Measurements from ENCODE around the gene RIIAD1.
"Not testable (repeated sequence)": the region's sequence is repeated elsewhere in the genome, so short reads cannot be mapped to it uniquely, and the experiment has no call there.

Gene RIIAD1

DNA sequence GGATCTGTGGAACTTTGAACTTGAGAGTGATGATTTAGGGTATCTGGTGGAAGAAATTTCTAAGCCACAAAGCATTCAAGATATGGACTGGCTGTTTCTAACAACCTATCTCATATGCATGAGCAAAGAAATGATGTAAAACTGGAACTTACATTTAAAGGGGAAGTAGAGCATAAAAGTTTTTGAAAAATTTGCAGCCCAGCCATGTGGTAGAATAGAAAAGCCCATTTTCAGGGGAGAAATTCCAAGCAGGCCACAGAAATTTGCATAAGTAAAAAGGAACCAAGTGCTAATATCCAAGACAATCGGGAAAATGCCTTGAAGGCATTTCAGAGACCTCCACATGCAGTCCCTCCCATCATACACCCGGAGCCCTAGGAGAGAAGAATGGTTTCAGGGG is 15.7 kb downstream of the RIIAD1 start:
- no peak for DNase-seq (ENCODE audit: low read depth)

GRCh38 chr1:151737479-151737878 is 16.2 kb downstream of the RIIAD1 start:
- no peak for DNase-seq (ENCODE audit: low read depth)

DNA sequence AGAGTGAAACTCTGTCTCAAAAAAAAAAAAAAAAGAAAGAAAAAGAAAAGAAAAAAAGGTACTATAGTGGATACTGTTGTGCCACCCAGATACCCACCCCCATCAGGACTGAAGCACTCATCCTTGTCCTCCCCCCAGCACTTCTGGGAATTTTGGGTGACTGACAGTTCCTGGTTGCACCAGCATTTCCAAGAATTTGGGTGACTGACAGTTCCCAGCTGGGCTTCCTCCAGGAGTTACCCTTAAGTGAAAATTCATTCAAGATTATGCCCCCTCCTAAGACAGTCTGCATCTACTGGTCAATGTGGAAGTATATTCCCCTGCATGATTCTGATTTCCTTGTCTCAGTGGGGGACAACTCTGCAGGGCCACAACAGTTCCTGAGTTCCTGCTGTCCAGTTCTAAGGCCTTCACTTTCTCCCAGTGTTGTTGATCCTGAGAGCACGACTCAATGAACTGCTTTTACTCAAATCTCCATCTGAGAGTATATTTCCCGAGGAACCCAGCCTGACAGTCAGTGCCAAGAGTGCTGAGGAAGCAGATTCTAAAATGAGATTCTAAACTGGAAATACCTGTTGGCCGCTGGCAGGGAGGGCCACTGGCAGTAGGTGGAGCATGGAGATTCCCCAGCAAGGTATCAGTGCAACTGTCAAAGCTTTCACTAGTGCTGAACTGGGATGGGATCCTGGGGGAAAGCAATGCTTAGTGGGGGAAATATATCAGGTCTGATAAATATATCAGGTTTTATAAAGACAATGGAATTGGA is 18.5 kb downstream of the RIIAD1 start:
- no peak for DNase-seq (ENCODE audit: low read depth)

- DNase-seq (ENCODE audit: low read depth) = no peak
These were observed 20.2 kb downstream of the RIIAD1 start for GRCh38 chr1:151741516-151741915.

DNA sequence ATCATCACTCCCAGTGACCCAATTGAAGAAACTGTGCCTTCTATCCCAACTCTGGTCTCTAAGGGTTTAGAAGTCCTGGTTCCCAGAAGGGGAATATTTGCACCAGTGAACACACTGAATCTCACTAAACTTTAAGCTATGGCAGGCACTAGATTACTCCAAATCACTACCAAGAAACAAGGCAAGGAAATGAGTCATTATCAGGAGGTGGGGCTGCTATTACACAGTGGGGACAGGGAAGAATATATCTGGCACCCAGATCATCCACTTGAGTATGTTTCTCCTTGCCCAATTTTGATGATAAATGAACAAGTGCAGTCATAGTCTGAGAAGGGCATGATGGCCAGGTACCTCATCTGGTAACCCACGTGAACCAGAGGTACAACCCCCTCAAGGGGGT is 35.0 kb downstream of the RIIAD1 start:
- DNase-seq (ENCODE audit: low read depth) = peak; percentile 0

DNA sequence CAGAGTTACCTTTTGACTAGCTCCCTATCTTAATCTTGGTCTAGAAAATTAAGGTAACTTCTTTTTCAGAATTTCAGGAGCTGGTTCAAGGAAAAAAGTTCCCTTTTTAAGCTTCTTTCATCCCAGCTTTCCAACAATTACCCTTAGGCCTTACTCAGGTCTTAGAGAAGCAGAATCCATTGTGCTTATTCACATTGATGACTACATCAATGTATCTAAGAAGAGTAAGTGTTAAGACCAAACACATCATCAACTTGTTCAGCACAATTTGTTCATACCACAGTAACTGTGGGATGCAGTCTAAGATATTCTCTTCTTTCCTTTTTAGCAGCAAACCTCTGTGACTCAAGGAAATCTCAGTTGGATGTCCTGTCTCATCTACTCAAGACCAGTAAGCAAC is 37.9 kb downstream of the RIIAD1 start:
- DNase-seq (ENCODE audit: low read depth) = no peak

- no peak for DNase-seq (ENCODE audit: low read depth)
These were observed 39.5 kb downstream of the RIIAD1 start for GRCh38 chr1:151760597-151761385.

- peak; percentile 55 for DNase-seq (ENCODE audit: low read depth)
These were observed 41.9 kb downstream of the RIIAD1 start, which contains the start of gene MRPL9 for GRCh38 chr1:151762941-151763921. MRPL9 (minus strand) TSS chr1:151763496; CDS start chr1:151763479, 17 bp downstream.

GRCh38 chr1:151763990-151764389 is 42.7 kb downstream of the RIIAD1 start:
- no peak for DNase-seq (ENCODE audit: low read depth)

GRCh38 chr1:151768351-151769066 is 47.2 kb downstream of the RIIAD1 start:
- DNase-seq (ENCODE audit: low read depth) = not testable (repeated sequence)

DNA sequence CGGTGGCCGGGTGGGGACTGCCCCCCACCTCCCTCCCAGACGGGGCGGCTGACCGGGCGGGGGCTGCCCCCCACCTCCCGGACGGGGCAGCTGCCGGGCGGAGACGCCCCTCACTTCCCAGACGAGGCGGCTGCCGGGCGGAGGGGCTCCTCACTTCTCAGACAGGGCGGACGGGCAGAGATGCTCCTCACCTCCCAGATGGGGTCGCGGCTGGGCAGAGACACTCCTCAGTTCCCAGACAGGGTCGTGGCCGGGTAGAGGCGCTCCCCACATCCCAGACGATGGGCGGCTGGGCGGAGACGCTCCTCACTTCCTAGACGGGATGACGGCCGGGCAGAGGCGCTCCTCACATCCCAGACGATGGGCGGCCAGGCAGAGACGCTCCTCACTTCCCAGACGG is 47.9 kb downstream of the RIIAD1 start:
- not testable (repeated sequence) for DNase-seq (ENCODE audit: low read depth)

DNA sequence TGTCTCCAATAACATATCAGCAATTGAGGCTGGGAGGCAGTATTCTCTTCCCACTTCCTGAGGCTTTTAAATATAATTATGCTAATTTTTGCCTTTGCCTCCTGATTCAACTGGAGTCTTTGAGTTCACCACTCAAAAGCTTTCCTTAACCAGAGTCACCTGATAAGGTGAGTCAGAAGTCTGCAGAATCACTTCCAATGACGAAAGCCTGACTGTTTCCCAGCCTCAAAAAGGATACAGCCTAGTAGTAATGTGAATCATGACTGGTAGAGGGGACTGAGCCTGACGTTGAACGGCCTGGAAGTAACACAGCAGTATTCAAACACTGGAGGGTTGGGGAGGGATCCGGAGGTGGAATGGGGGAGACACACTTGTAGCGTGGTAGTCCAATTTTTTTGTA is 52.4 kb downstream of the RIIAD1 start:
- DNase-seq (ENCODE audit: low read depth) = no peak

GRCh38 chr1:151774256-151774922 is 53.1 kb downstream of the RIIAD1 start:
- DNase-seq (ENCODE audit: low read depth) = no peak

DNA sequence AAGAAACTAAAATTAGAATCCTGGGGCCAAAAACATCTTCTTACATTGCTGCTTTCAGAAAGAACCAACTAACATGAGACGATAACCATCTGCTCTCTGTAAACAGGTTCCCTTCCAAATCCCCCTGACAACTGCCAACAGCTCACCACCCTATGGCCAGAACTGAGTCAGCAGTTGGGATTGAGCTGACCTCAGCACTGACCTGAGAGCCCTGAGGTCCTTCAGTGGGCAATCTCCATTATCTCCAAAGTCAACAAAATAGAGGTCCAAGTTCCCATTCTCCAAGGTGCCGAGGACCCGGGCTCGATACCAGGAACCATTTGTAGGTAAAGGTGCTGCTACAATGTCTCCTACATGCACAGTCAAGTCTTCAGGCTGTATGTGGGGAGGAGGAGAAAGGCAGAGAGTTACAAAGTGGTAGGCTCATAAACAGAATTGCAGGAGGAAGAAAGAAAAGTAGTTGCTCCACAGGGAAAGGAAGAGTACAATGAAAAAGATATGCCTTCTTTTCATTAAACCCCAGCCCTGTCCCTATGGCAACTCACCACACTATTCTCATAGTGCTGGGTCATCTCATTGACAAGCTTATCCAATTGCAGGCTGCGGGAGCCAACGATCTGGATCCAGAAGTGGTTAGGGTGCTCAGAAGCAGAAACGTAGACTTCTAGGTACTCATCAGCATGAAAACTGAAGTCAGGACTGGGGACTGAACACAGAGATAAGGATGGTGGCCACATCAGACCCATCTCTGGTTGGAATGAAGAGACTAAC is 54.8 kb downstream of the RIIAD1 start:
- no peak for DNase-seq (ENCODE audit: low read depth)

GRCh38 chr1:151776665-151777062 is 55.3 kb downstream of the RIIAD1 start:
- no peak for DNase-seq (ENCODE audit: low read depth)

- no peak for DNase-seq (ENCODE audit: low read depth)
These were observed 56.0 kb downstream of the RIIAD1 start for GRCh38 chr1:151777317-151777716.

Measured in GM04504 (cell line).